ENCODE measurements around the gene PPP1CC.

DNA sequence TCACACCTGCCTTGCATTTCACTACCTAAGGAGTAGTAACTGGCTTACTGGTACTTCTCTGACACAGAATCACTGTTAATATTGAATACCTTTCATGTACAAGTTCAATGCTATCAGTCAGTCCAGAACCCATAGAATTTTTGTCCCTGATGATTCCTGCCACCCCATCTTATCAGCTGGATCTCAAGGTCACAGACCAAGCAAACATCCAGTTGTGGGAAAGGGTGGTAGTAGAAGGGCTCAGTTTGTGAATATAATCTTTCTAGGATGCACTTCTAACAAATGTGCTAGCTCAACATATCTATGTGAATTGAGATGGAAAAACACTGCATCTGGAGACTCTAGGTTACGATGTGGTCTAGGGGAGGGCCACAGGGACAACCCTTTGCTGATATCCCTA lies 14.1 kb downstream of the PPP1CC start:
- no peak for TF ChIP-seq POLR2A (IDR thresholded peaks at IDR 0.05)
- TF ChIP-seq, protein P1, sequence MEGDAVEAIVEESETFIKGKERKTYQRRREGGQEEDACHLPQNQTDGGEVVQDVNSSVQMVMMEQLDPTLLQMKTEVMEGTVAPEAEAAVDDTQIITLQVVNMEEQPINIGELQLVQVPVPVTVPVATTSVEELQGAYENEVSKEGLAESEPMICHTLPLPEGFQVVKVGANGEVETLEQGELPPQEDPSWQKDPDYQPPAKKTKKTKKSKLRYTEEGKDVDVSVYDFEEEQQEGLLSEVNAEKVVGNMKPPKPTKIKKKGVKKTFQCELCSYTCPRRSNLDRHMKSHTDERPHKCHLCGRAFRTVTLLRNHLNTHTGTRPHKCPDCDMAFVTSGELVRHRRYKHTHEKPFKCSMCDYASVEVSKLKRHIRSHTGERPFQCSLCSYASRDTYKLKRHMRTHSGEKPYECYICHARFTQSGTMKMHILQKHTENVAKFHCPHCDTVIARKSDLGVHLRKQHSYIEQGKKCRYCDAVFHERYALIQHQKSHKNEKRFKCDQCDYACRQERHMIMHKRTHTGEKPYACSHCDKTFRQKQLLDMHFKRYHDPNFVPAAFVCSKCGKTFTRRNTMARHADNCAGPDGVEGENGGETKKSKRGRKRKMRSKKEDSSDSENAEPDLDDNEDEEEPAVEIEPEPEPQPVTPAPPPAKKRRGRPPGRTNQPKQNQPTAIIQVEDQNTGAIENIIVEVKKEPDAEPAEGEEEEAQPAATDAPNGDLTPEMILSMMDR (IDR thresholded peaks at IDR 0.05), result no peak
